Gastrocnemius medialis (tissue), 4 donors: ENCODE data around the gene ANXA10. TPM values are rescaled to one million over a fixed set of nuclear protein-coding genes. Genes with fewer than 3 reads are reported as not detected.

ENCODE experiments used
- ATAC-seq, 2 donors: fragments of 150-250 bp; one replicate each; pipeline ENCODE4 v1.9.1; 2016
- DNase-seq, 2 donors: peaks; one replicate each; pipeline ENCODE4 v3.0.0-alpha.2; 2019
- H3K27ac ChIP-seq, 4 donors: fragments of 200-600 bp; sonication (generic); 1 replicate in 1 of 4; 2 replicates in 3 of 4; pipeline ENCODE4 v1.5.1; 2016 to 2018; ENCODE audit warnings: mild to moderate bottlenecking in 2 of 4, moderate library complexity in 1 of 4
- H3K27me3 ChIP-seq, 3 donors: fragments of 200-600 bp; sonication (generic) in 2 of 3; 1 replicate in 1 of 3; 2 replicates in 2 of 3; pipeline versions ENCODE4 v1.5.1 to v1.6.0; 2016 to 2019; ENCODE audit warnings: mild to moderate bottlenecking in 1 of 3, moderate library complexity in 1 of 3
- H3K36me3 ChIP-seq, 2 donors: fragments of 200-600 bp; sonication (generic) in 1 of 2; one replicate each; pipeline ENCODE4 v1.5.1; 2017 to 2018
- H3K4me1 ChIP-seq, 2 donors: fragments of 200-600 bp; sonication (generic) in 1 of 2; one replicate each; pipeline ENCODE4 v1.5.1; 2016 to 2017; ENCODE audit warnings: mild to moderate bottlenecking in 2 of 2
- H3K4me3 ChIP-seq, 4 donors: fragments of 200-600 bp; sonication (generic) in 3 of 4; 1 replicate in 1 of 4; 2 replicates in 3 of 4; pipeline ENCODE4 v1.5.1; 2016 to 2019; ENCODE audit warnings: mild to moderate bottlenecking in 2 of 4
- H3K9me3 ChIP-seq, 3 donors: fragments of 200-600 bp; sonication (generic) in 2 of 3; 1 replicate in 1 of 3; 2 replicates in 2 of 3; pipeline ENCODE4 v1.5.1; 2016 to 2019
- POLR2A ChIP-seq, 2 donors: fragments of 450-650 bp; IDR thresholded peaks; one replicate each; pipeline ENCODE4 v1.6.1; 2017; ENCODE audit warnings: antibody characterized with exemption in 2 of 2, mild to moderate bottlenecking in 2 of 2, moderate library complexity in 2 of 2
- in situ Hi-C, 4 donors: fragments of 200-750 bp; cut with MboI; loops; one replicate each; pipeline versions ENCODE4 v1.15.0 to v1.8.0; 2017; ENCODE audit warnings: low sequenced_read_pairs in 4 of 4
- intact Hi-C: fragments of 100-400 bp; cut with DNase I; formaldehyde crosslinking; loops from one replicate; pipeline ENCODE4 v1.15.1; 2023; ENCODE audit warnings: low total_unique reads
- total RNA-seq, 4 donors: library from RNA; depleted of rRNA; stranded (reverse); fragments of >200 nt; gene quantifications; one replicate each; pipeline versions ENCODE4 v1.1.0 to v1.2.3, GENCODE V29; 2016
- TF ChIP-seq, protein P1 (sequence below), 5 experiments: fragments of 450-650 bp in 3 of 5; fragments of 200-600 bp in 2 of 5; sonication (generic) in 2 of 5; IDR thresholded peaks in 4 of 5; conservative IDR thresholded peaks in 1 of 5; 1 replicate in 4 of 5; 2 replicates in 1 of 5; pipeline ENCODE4 v1.5.1; 2016 to 2019; ENCODE audit warnings: antibody characterized with exemption in 5 of 5, mild to moderate bottlenecking in 3 of 5, moderate library complexity in 3 of 5

Gene ANXA10
- total RNA-seq, 4 donors from 2014 or later: not detected

- H3K4me3 ChIP-seq: no peak overlapping the region
- H3K9me3 ChIP-seq: no peaks in the 10 kb centered on the region
- intact Hi-C loops (no loop called here), in situ Hi-C loops (loop anchor here in 1 of 4 donors (25.0 kb wide), 1 partner anchor 1116 kb away; no protein-coding TSS in a partner anchor)
- TF ChIP-seq, protein P1, sequence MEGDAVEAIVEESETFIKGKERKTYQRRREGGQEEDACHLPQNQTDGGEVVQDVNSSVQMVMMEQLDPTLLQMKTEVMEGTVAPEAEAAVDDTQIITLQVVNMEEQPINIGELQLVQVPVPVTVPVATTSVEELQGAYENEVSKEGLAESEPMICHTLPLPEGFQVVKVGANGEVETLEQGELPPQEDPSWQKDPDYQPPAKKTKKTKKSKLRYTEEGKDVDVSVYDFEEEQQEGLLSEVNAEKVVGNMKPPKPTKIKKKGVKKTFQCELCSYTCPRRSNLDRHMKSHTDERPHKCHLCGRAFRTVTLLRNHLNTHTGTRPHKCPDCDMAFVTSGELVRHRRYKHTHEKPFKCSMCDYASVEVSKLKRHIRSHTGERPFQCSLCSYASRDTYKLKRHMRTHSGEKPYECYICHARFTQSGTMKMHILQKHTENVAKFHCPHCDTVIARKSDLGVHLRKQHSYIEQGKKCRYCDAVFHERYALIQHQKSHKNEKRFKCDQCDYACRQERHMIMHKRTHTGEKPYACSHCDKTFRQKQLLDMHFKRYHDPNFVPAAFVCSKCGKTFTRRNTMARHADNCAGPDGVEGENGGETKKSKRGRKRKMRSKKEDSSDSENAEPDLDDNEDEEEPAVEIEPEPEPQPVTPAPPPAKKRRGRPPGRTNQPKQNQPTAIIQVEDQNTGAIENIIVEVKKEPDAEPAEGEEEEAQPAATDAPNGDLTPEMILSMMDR (IDR thresholded peaks at IDR 0.05 in 4 of 5, conservative IDR thresholded peaks at IDR 0.05 in 1 of 5): no peak
- TF ChIP-seq POLR2A (IDR thresholded peaks at IDR 0.05): no peak
- no peaks in the 10 kb centered on the region for H3K27me3 ChIP-seq
- no peaks in the 10 kb centered on the region for H3K4me1 ChIP-seq
- no peak overlapping the region for H3K27ac ChIP-seq
- ATAC-seq (no peak), DNase-seq (no peak)
- H3K36me3 ChIP-seq: no peaks in the 10 kb centered on the region
These were observed 36.3 kb downstream of the ANXA10 start for GRCh38 chr4:168128601-168129000.

- Histone ChIP-seq H3K36me3 (no peaks in the 10 kb centered on the region), H3K27ac (no peak overlapping the region), H3K9me3 (no peaks in the 10 kb centered on the region), H3K4me1 (no peaks in the 10 kb centered on the region), H3K4me3 (no peak overlapping the region), H3K27me3 (no peaks in the 10 kb centered on the region)
- DNase-seq (no peak), ATAC-seq (no peak)
- TF ChIP-seq POLR2A (IDR thresholded peaks at IDR 0.05): no peak
- TF ChIP-seq, protein P1 (IDR thresholded peaks at IDR 0.05 in 4 of 5, conservative IDR thresholded peaks at IDR 0.05 in 1 of 5): no peak
- in situ Hi-C loops (loop anchor here in 1 of 4 donors (25.0 kb wide), 1 partner anchor 1117 kb away; no protein-coding TSS in a partner anchor), intact Hi-C loops (no loop called here)
These were observed 36.9 kb downstream of the ANXA10 start for GRCh38 chr4:168129046-168129772.

DNA sequence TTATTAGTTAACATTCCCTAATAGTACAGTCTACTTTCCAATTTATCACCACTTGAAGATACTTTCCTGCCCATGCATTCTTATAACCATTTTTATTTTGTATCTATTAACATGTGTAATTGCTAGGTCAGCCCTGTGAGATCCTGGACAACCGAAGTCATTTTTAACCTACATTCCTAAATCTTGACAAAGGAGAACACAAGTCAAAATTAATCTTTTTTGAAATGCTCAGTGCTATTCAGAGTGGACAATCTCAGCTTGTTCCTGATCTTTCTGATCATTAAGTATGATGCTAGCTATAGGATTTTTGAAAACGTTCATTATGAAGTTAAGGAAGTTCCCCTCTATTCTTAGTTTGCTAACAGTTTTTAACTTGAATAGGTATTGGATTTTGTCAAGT, 37.5 kb downstream of the ANXA10 start:
- no peak for TF ChIP-seq POLR2A (IDR thresholded peaks at IDR 0.05)
- TF ChIP-seq, protein P1 (IDR thresholded peaks at IDR 0.05 in 4 of 5, conservative IDR thresholded peaks at IDR 0.05 in 1 of 5): no peak
- no peak for DNase-seq
- no peak overlapping the region for H3K27ac ChIP-seq
- no peak overlapping the region for H3K4me3 ChIP-seq
- no peak for ATAC-seq
- intact Hi-C loops (no loop called here), in situ Hi-C loops (loop anchor here in 1 of 4 donors (25.0 kb wide), 1 partner anchor 1118 kb away; no protein-coding TSS in a partner anchor)
- no peaks in the 10 kb centered on the region for H3K27me3 ChIP-seq
- H3K4me1 ChIP-seq: no peaks in the 10 kb centered on the region
- no peaks in the 10 kb centered on the region for H3K36me3 ChIP-seq
- no peaks in the 10 kb centered on the region for H3K9me3 ChIP-seq

DNA sequence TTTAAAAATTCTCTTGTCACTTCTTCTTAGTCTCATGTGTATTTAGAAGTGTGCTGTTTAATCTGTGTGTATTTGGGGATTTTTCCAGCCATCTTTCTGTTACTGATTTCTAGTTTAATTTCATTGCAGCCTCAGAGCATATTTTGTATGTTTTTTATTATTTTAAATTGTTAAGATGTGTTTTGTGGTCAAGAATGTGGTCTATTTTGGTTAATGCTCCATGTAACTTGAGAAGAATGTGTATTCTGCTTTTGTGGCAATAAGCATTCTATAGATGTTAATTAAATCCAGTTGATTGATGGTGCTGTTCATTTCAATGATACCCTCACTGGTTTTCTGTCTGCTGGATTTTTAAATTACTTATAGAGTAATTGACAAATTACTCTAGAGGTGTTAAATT, 38.9 kb downstream of the ANXA10 start:
- in situ Hi-C loops: loop anchor here in 1 of 4 donors (25.0 kb wide), 1 partner anchor 1119 kb away; no protein-coding TSS in a partner anchor
- ATAC-seq: no peak
- intact Hi-C loops: no loop called here
- no peak for TF ChIP-seq POLR2A (IDR thresholded peaks at IDR 0.05)
- TF ChIP-seq, protein P1 (IDR thresholded peaks at IDR 0.05 in 4 of 5, conservative IDR thresholded peaks at IDR 0.05 in 1 of 5): no peak
- no peaks in the 10 kb centered on the region for H3K9me3 ChIP-seq
- no peak for DNase-seq
- H3K4me3 ChIP-seq: no peak overlapping the region
- no peaks in the 10 kb centered on the region for H3K27me3 ChIP-seq
- no peaks in the 10 kb centered on the region for H3K36me3 ChIP-seq
- no peak overlapping the region for H3K27ac ChIP-seq
- no peaks in the 10 kb centered on the region for H3K4me1 ChIP-seq
